Measurements from ENCODE around the gene DENND5B. TPM values are rescaled to one million over a fixed set of nuclear protein-coding genes. Genes with fewer than 3 reads are reported as not detected.
"Not testable (repeated sequence)": the region's sequence is repeated elsewhere in the genome, so short reads cannot be mapped to it uniquely, and the experiment has no call there.

The DENND5B gene
- total RNA-seq, 4 donors from 2014 or later = 4.4 to 25.1 (median 16.3) TPM

DNA sequence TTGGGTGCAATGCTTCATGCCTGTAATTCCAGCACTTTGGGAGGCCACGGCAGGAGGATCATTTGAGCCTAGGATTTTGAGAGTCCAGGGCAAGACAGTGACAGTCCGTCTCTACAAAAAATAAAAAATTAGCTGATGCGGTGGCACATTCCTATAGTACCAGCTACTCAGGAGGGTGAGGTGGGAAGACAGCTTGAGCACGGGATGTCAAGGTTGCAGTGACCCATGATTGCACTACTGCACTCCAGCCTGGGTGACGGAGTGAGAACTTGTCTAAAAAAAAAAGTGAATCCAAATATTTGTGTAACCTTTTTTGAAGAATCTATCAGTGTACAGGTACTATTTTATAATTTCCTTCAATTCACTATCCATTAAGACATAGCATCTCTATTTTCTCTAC lies 112.5 kb downstream of the DENND5B start:
- in situ Hi-C loops (cut with MboI; ENCODE audit: low pct_ligation_motif_present in 1 of 4, low pct_unique_long_range_greater_than_20kb in 1 of 4, low sequenced_read_pairs in 3 of 4) = no loop called here

GRCh38 chr12:31477687-31478086 lies 113.2 kb downstream of the DENND5B start:
- H3K4me1 ChIP-seq = no peaks in the 10 kb centered on the region
- in situ Hi-C loops (cut with MboI; ENCODE audit: low pct_ligation_motif_present in 1 of 4, low pct_unique_long_range_greater_than_20kb in 1 of 4, low sequenced_read_pairs in 3 of 4) = no loop called here
- intact Hi-C loops (cut with DNase I; ENCODE audit: low total_unique reads) = no loop called here
- DNase-seq = no peak
- no peaks in the 10 kb centered on the region for H3K27me3 ChIP-seq
- no peaks in the 10 kb centered on the region for H3K9me3 ChIP-seq
- no peak overlapping the region for H3K27ac ChIP-seq
- H3K36me3 ChIP-seq = no peaks in the 10 kb centered on the region
- TF ChIP-seq EP300 (IDR thresholded peaks at IDR 0.05; ENCODE audit: low read depth) (no peak), POLR2A (IDR thresholded peaks at IDR 0.05) (no peak)
- H3K4me3 ChIP-seq = no peak overlapping the region

More for the DNA sequence above, 112.5 kb downstream of the DENND5B start:
- intact Hi-C loops (cut with DNase I; ENCODE audit: low total_unique reads) = no loop called here
- no peaks in the 10 kb centered on the region for H3K4me1 ChIP-seq
- H3K4me3 ChIP-seq = no peak overlapping the region
- no peaks in the 10 kb centered on the region for H3K27me3 ChIP-seq
- WGBS, 2 donors (ENCODE audit: low coverage in 1 of 2) = 94 to 96% methylated on average over 4 to 5 of the region's 5 CpGs
- no peaks in the 10 kb centered on the region for H3K36me3 ChIP-seq
- no peaks in the 10 kb centered on the region for H3K9me3 ChIP-seq
- no peak for TF ChIP-seq POLR2AphosphoS5 (IDR thresholded peaks at IDR 0.05)
- no peak for TF ChIP-seq POLR2A (IDR thresholded peaks at IDR 0.05)
- TF ChIP-seq, protein P1, sequence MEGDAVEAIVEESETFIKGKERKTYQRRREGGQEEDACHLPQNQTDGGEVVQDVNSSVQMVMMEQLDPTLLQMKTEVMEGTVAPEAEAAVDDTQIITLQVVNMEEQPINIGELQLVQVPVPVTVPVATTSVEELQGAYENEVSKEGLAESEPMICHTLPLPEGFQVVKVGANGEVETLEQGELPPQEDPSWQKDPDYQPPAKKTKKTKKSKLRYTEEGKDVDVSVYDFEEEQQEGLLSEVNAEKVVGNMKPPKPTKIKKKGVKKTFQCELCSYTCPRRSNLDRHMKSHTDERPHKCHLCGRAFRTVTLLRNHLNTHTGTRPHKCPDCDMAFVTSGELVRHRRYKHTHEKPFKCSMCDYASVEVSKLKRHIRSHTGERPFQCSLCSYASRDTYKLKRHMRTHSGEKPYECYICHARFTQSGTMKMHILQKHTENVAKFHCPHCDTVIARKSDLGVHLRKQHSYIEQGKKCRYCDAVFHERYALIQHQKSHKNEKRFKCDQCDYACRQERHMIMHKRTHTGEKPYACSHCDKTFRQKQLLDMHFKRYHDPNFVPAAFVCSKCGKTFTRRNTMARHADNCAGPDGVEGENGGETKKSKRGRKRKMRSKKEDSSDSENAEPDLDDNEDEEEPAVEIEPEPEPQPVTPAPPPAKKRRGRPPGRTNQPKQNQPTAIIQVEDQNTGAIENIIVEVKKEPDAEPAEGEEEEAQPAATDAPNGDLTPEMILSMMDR (IDR thresholded peaks at IDR 0.05) = no peak
- TF ChIP-seq EP300 (IDR thresholded peaks at IDR 0.05; ENCODE audit: low read depth) = no peak
- DNase-seq = no peak
- no peak overlapping the region for H3K27ac ChIP-seq

DNA sequence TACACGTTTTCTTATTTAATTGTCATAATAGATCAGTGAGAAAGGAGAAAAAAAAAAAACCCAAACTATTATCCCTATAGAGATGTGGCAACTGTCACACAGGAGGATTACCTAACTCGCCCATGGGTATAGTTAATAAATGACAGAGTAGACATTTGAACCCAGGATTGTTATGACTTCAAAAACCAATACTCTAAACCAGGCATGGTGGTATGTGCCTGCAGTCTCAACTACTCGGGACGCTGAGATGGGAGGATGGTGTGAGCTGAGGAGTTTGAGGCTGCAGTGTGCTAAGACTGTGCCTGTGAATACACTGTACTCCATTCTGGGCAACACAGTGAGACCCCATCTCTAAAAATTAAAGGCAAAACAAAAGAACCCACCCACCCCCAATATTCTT lies 114.5 kb downstream of the DENND5B start:
- no peaks in the 10 kb centered on the region for H3K36me3 ChIP-seq
- DNase-seq = no peak
- TF ChIP-seq POLR2A (IDR thresholded peaks at IDR 0.05) (no peak), EP300 (IDR thresholded peaks at IDR 0.05; ENCODE audit: low read depth) (no peak), POLR2AphosphoS5 (IDR thresholded peaks at IDR 0.05) (no peak)
- TF ChIP-seq, protein P1 (IDR thresholded peaks at IDR 0.05) = no peak

GRCh38 chr12:31475610-31476009 lies 115.3 kb downstream of the DENND5B start:
- H3K4me3 ChIP-seq; H3K27ac ChIP-seq; DNase-seq; in situ Hi-C loops (cut with MboI; ENCODE audit: low pct_ligation_motif_present in 1 of 4, low pct_unique_long_range_greater_than_20kb in 1 of 4, low sequenced_read_pairs in 3 of 4); intact Hi-C loops (cut with DNase I; ENCODE audit: low total_unique reads); H3K4me1 ChIP-seq; H3K27me3 ChIP-seq; H3K9me3 ChIP-seq; H3K36me3 ChIP-seq: not testable (repeated sequence)
- WGBS, 2 donors (ENCODE audit: low coverage in 1 of 2) = 86 to 90% methylated on average over 5 to 7 of the region's 7 CpGs

More for the DNA sequence above, 114.5 kb downstream of the DENND5B start:
- Histone ChIP-seq H3K9me3 (no peaks in the 10 kb centered on the region), H3K4me3 (no peak overlapping the region), H3K27ac (no peak overlapping the region), H3K27me3 (no peaks in the 10 kb centered on the region), H3K4me1 (no peaks in the 10 kb centered on the region)
- intact Hi-C loops (cut with DNase I; ENCODE audit: low total_unique reads) = no loop called here
- in situ Hi-C loops (cut with MboI; ENCODE audit: low pct_ligation_motif_present in 1 of 4, low pct_unique_long_range_greater_than_20kb in 1 of 4, low sequenced_read_pairs in 3 of 4) = no loop called here
- 62 to 88% methylated on average over 4 of the region's 4 CpGs for WGBS, 2 donors (ENCODE audit: low coverage in 1 of 2)

- Histone ChIP-seq H3K9me3 (no peaks in the 10 kb centered on the region), H3K27ac (no peak overlapping the region), H3K4me3 (no peak overlapping the region), H3K27me3 (no peaks in the 10 kb centered on the region), H3K36me3 (no peaks in the 10 kb centered on the region), H3K4me1 (no peaks in the 10 kb centered on the region)
- 81 to 82% methylated on average over 2 of the region's 2 CpGs for WGBS, 2 donors (ENCODE audit: low coverage in 1 of 2)
- no peak for DNase-seq
- in situ Hi-C loops (cut with MboI; ENCODE audit: low pct_ligation_motif_present in 1 of 4, low pct_unique_long_range_greater_than_20kb in 1 of 4, low sequenced_read_pairs in 3 of 4) (no loop called here), intact Hi-C loops (cut with DNase I; ENCODE audit: low total_unique reads) (no loop called here)
- TF ChIP-seq, protein P1 (IDR thresholded peaks at IDR 0.05) = no peak
- TF ChIP-seq POLR2AphosphoS5 (IDR thresholded peaks at IDR 0.05) (no peak), EP300 (IDR thresholded peaks at IDR 0.05; ENCODE audit: low read depth) (no peak), POLR2A (IDR thresholded peaks at IDR 0.05) (no peak)
Measured at GRCh38 chr12:31474751-31475150, 116.2 kb downstream of the DENND5B start.
